HG02884 (cell line): ENCODE measurements around the gene BTBD16.

Source experiments
- ATAC-seq: cut with Tn5 transposase; IDR thresholded peaks from one replicate; pipeline ENCODE4 v1.9.1; 2021; ENCODE audit warnings: mild to moderate bottlenecking, moderate library complexity; ENCODE audit not compliant: unreplicated experiment

The BTBD16 gene

DNA sequence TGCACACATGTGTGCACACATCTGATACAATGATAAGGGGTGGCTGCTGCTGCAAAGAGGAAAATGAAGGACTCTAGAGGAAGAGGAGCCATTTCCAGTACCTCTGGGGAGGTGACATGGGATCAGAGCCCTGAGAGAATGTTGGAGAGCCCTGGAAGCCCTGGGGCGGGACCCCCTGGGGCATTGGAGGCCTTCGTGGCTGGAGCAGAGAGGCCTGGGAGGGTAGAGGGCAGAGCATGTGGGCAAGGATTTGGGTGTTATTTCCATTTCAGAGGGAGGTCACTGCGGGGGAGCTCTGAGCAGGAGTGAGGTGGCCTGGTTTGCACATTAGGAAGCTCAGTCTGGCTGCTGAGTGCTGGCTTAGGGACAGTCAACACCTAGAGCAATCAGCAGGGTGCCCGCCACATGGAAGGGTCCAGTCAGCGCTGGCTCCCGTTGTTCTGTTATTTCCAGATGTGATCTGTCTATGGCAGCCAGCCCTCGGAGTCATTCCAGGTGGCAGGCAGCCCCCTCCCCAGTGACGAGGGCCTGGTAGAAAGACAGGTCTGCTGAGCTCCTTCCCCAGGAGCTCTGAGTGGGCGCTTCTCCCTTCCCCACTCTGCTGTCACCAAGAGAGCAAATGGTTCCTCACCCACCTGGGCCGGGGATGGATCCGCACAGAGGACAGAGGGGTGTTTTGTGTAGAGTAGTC, 24.1 kb upstream of the BTBD16 start:
- no peak for ATAC-seq

DNA sequence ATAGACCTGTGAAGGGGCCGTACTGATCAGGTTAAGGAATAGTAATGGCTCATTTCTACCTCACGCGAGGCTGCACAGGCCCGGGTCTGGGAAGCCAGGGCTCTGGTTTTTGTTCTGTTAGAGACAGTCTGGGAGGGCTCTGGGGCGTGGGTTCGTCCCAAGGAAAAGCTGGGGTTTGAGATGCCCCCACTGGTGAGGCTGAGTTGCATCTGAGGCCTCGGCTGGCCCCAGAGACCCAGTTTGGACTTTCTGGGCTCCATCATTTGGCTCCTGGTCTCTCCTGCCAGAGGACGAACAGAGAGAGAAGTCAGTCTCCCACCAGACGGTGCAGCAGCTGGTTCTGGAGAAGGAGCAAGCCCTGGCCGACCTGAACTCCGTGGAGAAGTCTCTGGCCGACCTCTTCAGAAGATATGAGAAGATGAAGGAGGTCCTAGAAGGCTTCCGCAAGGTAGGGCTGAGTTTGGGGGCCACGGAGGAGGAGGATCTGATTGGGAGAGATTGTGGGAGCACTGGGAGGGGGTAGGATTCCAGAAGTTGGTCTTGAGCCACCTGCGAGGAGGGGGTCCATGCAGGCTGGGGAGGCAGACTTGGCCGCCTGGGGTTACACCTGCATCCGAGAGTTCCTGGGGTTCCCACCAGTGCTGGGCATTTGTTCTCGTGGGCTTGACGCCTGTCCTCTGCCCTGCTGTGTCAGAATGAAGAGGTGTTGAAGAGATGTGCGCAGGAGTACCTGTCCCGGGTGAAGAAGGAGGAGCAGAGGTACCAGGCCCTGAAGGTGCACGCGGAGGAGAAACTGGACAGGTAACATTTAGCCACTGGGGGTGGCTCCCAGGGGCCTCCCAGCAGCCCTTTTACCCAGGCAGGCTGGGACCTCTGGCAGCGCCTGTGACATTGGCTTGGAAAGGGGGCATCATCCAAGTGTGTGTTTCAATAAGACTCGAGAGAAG, 22.5 kb upstream of the BTBD16 start:
- ATAC-seq = no peak

- ATAC-seq = no peak
Observed at GRCh38 chr10:122249303-122249850, 21.7 kb upstream of the BTBD16 start.

DNA sequence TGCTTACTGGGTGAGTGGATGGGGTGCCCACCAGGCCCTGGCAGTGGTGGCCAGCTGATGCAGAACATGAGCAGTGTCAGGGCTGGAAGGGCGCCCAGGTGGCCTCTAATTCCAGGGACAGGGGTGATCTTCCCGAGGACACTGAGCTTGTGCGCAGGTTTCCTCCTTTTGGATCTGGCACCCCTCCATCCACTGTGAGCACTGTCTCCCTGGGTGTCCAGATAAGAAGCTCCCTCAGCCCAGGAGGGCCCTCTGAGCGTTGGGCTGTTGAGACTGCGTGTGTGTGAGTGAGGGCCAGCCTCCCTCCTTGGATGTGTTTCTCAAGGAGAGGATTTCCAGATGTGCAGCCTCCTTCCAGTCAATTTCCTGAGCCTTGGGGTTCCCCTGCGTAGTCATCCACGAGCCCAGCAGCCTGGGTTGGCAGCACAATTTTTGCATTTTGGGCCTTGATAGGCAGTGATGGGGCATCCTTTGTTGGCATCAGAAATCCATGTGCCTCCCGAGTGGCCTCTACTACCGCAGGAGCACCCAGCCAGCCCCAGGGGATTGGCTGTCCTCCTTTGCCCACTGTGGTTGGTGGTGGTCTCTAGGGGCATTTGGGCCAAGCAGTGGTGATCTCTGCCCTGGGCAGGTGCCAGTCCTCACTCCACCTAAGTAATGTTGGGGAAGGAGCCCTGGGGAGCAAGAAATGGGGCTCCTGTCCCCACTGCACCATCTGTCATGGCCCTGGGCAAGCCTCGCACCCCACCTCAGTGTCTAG, 20.9 kb upstream of the BTBD16 start:
- ATAC-seq = no peak

DNA sequence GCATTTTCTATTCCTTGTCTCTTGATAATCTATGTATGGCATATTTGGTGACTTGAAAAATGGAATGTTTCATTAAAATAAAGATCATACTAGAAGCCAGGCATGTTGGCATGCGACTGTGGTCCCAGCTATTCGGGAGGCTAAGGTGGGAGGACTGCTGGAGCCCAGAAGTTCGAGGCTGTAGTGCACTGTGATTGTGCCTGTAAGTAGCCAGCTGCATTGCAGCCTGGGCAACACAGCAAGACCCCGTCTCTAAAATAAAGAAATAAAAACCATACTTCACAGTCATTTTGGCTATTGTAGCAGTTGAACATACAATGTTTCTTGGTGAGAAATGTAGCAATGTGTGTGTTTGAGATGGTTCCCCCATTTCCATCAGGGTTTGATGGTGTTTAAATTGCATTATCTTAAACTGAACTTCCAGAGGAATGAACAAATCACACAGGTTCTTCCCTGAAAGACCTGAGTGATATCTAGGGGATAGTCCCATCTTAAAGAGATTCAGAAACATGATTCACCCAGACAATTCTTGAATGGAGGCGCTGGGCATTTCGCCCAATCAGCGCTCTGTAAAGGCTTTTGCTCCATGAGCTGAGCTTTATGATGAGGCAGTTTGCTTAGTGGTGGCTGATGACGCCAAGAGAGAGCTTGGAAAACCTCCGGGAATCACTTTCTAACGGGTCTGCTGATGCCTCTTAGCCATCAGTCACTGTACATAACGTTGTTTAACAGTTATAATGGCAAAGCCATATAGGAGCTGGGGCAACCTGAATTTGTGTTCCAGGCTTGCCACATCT, 19.4 kb upstream of the BTBD16 start:
- ATAC-seq = no peak

GRCh38 chr10:122252805-122253204, 18.3 kb upstream of the BTBD16 start:
- no peak for ATAC-seq

DNA sequence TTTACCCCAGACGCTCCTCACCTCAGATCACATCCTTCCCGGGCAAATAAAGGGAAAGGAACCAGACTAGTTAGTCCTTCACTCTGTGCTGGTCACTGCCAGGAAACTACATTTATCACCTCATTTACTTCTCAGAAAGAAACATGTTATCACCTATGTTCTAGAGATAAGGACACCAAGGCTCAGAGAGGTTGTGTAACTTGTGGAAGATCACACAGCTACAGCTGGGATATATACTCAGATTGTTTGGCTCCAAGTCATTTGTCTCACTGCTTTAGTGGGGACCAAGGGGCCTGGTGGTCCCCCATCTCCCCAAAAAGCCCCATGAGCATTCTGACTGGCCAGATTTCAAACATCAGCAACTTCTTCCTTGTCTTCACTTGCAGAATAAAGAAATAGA, 17.5 kb upstream of the BTBD16 start:
- ATAC-seq = no peak

- no peak for ATAC-seq
Observed at GRCh38 chr10:122254831-122255230, 16.3 kb upstream of the BTBD16 start.

- no peak for ATAC-seq
Observed at GRCh38 chr10:122255509-122256301, 15.4 kb upstream of the BTBD16 start.

GRCh38 chr10:122257041-122257440, 14.1 kb upstream of the BTBD16 start:
- ATAC-seq = no peak

- ATAC-seq = no peak
Observed at GRCh38 chr10:122258136-122259074, 12.7 kb upstream of the BTBD16 start.

DNA sequence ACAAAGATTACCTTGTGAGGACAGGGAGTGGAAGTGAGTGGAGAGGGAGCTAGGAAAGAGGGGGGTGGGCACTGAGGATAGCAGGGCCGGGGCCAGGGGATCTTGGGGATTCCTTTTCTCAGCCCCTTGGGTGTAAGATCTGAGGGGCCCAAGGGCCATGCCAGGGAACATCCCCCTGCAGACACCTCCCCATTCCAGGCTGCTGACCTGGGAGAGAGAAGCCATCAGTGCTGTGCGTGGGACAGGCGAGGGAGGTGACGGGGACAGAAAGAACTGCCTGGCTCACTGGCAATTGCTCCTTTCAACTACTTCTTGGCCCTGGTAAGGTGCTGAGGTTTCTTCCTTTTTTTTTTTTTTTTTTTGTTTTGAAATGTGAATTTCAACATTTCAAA, 12.0 kb upstream of the BTBD16 start:
- ATAC-seq = no peak

DNA sequence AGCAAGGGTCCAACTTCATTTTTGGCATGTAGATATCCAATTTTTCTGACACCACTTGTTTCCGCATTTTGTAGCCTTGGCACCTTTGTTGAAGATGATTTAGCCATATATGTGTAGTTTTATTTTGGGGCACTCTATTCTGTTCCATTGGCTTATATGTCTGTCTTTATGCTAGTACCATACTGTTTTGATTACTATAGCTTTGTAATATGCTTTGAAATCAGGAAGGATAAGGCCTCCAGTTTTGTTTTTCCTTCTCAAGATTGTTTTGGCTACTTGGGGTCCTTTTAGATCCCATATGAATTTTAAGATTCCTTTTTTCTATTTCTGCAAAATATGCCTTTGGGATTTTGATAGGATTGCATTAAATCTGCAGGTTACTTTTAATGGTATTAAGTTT, 9.5 kb upstream of the BTBD16 start:
- no peak for ATAC-seq

GRCh38 chr10:122263971-122264370, 7.1 kb upstream of the BTBD16 start:
- ATAC-seq = no peak

DNA sequence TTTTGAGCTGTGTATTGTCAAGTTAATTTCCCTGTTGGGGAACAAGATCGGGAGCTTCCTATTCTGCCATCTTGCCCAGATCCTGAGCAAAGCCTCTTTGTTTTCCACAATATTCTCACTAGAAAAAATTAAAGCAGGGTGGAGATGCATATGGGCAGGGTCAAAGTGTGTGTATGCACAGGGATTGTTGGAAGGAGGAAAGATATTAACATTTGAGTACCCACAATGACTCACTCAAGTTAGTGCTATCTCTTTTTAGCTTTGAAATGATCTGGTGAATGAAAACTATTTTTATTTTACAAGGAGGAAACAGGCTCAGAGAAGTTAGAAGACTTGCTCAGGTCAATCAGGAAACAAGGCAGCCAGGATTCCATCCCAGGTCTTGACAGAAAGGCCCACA, 6.7 kb upstream of the BTBD16 start:
- ATAC-seq = no peak

- ATAC-seq = no peak
Observed at GRCh38 chr10:122264931-122265330, 6.2 kb upstream of the BTBD16 start.

- ATAC-seq = no peak
Observed at GRCh38 chr10:122265896-122266295, 5.2 kb upstream of the BTBD16 start.
